ENCODE measurements around the gene CELSR1. TPM values are rescaled to one million over a fixed set of nuclear protein-coding genes. Genes with fewer than 3 reads are reported as not detected.
A peak's percentile ranks its signal among the peaks of the same experiment; 100 is the strongest.

Gene CELSR1
- total RNA-seq, 2 experiments from 2014 or later = 0.31 to 0.33 TPM

DNA sequence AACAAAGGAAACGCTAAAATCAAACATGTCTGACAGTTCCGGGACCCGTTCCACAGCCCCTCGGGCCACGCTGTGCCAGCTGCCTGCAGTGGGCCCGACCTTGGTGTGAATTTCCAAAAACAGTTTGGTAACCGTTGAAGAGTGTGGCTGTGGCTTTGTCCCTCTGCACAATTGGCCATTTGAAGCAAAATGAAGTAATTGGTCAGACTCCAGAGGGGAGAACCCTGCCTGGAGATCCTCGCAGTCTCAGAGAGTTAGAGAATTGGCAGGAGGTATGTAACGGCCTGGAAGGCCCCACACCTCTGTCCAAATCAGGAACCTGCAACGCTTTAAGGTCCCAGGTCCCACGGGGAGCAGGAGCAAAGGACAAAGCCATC lies 175.6 kb downstream of the CELSR1 start:
- Mint-ChIP-seq H3K4me1 (peaks cover 1% of the 10 kb centered on the region), H3K27ac (no peak overlapping the region), H3K9me3 (no peaks in the 10 kb centered on the region), H3K27me3 (peaks cover 3% of the 10 kb centered on the region), H3K36me3 (no peaks in the 10 kb centered on the region), H3K4me3 (no peak overlapping the region)
- POLR2A ChIA-PET = no interaction called here
- DNase-seq (no peak), ATAC-seq (ENCODE audit: low read depth) (no peak)

DNA sequence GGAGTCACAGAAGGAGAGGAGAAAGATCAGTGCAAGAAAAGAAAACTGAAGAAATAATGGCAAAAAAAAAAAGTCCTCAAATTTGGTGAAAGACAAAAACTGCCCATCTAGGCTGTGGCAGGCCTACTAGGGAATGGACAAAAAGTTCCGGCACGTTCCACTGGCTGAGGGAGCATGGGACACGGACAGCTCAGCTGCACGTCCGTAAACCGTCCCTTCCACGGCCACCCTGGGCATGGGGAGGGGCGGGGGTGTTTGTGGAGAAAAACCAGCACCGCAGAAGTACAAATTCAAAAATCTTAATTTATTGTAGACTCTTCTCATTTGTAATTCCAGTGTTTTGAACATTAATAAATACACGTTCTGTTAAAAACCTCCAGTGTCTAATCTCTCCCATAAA lies 176.5 kb downstream of the CELSR1 start:
- peaks cover 3% of the 10 kb centered on the region for H3K27me3 Mint-ChIP-seq
- no peak overlapping the region for H3K4me3 Mint-ChIP-seq
- DNase-seq = no peak
- POLR2A ChIA-PET = no interaction called here
- ATAC-seq (ENCODE audit: low read depth) = no peak
- H3K4me1 Mint-ChIP-seq = peaks cover 1% of the 10 kb centered on the region
- no peaks in the 10 kb centered on the region for H3K36me3 Mint-ChIP-seq
- H3K27ac Mint-ChIP-seq = no peak overlapping the region
- H3K9me3 Mint-ChIP-seq = no peaks in the 10 kb centered on the region

- DNase-seq = no peak
- no peak for ATAC-seq (ENCODE audit: low read depth)
- POLR2A ChIA-PET = no interaction called here
- H3K4me3 Mint-ChIP-seq = no peak overlapping the region
- H3K36me3 Mint-ChIP-seq = peaks cover 3% of the 10 kb centered on the region
- H3K27ac Mint-ChIP-seq = no peak overlapping the region
- H3K27me3 Mint-ChIP-seq = peaks cover 3% of the 10 kb centered on the region
- peaks cover 1% of the 10 kb centered on the region for H3K4me1 Mint-ChIP-seq
- no peaks in the 10 kb centered on the region for H3K9me3 Mint-ChIP-seq
These were observed 177.3 kb downstream of the CELSR1 start for GRCh38 chr22:46360097-46360496.

- DNase-seq (no peak), ATAC-seq (ENCODE audit: low read depth) (no peak)
- peaks cover 1% of the 10 kb centered on the region for H3K4me1 Mint-ChIP-seq
- H3K36me3 Mint-ChIP-seq = peaks cover 3% of the 10 kb centered on the region
- peaks cover 3% of the 10 kb centered on the region for H3K27me3 Mint-ChIP-seq
- H3K27ac Mint-ChIP-seq = no peak overlapping the region
- no peaks in the 10 kb centered on the region for H3K9me3 Mint-ChIP-seq
- POLR2A ChIA-PET = no interaction called here
- H3K4me3 Mint-ChIP-seq = no peak overlapping the region
These were observed 178.1 kb downstream of the CELSR1 start for GRCh38 chr22:46359362-46359761.

DNA sequence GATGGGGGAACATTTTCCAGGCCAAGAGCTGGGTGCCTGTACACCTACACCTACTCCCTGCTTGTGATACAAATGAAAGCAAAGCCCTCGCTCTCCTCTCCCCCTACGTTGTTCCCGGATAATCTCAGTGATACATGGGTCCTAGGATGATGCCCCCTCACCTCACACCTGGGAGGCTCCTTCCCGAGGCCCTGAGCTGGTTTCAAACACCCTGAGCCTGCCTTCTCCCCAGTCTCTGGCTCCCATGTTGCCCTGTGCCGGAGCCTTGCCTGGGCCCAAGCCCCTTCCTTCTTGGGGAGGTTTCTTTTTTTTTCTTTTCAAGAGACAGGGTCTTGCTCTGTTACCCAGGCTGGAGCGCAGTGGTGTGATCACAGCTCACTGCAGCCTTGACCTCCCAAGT lies 178.7 kb downstream of the CELSR1 start:
- H3K27ac Mint-ChIP-seq = no peak overlapping the region
- POLR2A ChIA-PET = no interaction called here
- no peak for DNase-seq
- H3K9me3 Mint-ChIP-seq = no peaks in the 10 kb centered on the region
- H3K4me1 Mint-ChIP-seq = peaks cover 1% of the 10 kb centered on the region
- ATAC-seq (ENCODE audit: low read depth) = no peak
- no peak overlapping the region for H3K4me3 Mint-ChIP-seq
- H3K27me3 Mint-ChIP-seq = peaks cover 3% of the 10 kb centered on the region
- peaks cover 3% of the 10 kb centered on the region for H3K36me3 Mint-ChIP-seq

DNA sequence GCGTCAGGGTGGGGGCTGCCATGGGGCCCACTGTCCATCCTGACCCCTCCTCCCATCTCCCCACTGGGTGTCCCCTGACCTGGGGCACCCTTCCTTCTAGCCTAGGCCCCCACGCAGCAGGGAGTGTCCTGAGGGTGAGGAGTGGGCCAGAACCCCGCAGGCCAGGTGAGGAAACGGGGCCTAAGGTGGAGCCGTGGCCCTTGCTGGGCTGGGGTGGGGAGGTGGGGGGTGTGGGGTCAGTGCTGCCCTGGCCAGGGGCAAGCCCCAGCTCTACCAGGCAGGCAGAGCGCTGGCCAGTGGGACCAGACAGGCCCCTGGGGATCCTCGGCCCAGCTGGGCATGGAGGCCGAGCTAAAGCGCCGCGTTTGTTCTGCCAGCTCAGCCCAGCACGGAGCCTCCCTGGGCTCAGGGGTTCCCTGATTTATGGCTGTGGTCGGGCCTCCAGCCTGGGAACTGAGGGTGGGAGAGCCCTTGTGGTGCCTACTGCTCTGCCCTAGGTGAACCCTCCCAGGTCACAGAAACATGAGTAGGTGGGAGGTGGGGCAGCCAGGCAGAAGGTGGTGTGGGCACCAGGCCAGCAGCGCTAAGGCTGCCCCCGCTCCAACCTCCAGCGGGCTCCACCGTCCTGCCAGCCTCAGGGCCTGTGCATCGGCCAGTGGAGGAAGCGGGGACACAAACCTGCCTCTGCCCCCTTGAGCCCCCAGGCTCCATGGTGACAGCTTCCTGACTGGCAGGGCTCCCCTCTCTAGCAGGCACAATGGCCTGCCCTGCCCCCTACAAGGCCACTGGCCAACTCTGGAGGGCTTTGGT lies 179.5 kb downstream of the CELSR1 start:
- DNase-seq = no peak
- H3K4me3 Mint-ChIP-seq = no peak overlapping the region
- H3K9me3 Mint-ChIP-seq = no peaks in the 10 kb centered on the region
- peaks cover 1% of the 10 kb centered on the region for H3K4me1 Mint-ChIP-seq
- peaks cover 5% of the 10 kb centered on the region for H3K36me3 Mint-ChIP-seq
- POLR2A ChIA-PET = no interaction called here
- H3K27me3 Mint-ChIP-seq = peaks cover 3% of the 10 kb centered on the region
- no peak overlapping the region for H3K27ac Mint-ChIP-seq
- no peak for ATAC-seq (ENCODE audit: low read depth)

- POLR2A ChIA-PET = no interaction called here
- Mint-ChIP-seq H3K4me1 (no peaks in the 10 kb centered on the region), H3K9me3 (no peaks in the 10 kb centered on the region), H3K4me3 (no peak overlapping the region), H3K36me3 (peaks cover 5% of the 10 kb centered on the region), H3K27me3 (peaks cover 2% of the 10 kb centered on the region), H3K27ac (no peak overlapping the region)
- ATAC-seq (ENCODE audit: low read depth) = no peak
- no peak for DNase-seq
These were observed 180.6 kb downstream of the CELSR1 start for GRCh38 chr22:46356496-46357480.

DNA sequence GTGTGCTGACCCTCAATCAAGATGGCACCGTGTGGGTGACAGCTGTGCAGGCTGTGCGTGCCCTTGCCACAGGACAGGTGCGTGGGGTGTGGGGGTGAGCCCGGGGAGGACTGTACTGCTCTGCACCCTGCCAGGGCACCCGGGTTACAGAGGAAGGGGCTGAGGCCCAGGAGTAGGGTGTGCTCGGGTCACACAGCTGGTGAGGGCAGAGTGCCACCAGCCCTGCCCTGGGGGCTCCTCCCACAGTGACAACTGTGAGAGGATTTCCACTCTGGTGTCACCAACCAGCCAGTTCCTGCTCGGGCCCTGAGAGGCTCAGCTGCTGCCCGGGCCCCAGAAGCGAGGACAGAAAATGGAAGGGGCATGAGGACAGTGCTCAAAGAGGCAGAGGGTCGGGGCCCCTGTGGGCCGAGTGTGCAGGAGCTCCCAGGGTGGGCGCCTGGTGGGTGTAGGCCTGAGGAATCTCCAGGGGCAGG lies 181.4 kb downstream of the CELSR1 start:
- POLR2A ChIA-PET = interaction anchor here (0.5 kb wide), 1 partner anchor 56 kb away, joined by 3 read pairs; no protein-coding TSS in a partner anchor
- Mint-ChIP-seq H3K27ac (no peak overlapping the region), H3K9me3 (no peaks in the 10 kb centered on the region), H3K27me3 (no peaks in the 10 kb centered on the region), H3K36me3 (peaks cover 6% of the 10 kb centered on the region), H3K4me1 (no peaks in the 10 kb centered on the region), H3K4me3 (no peak overlapping the region)
- no peak for DNase-seq
- ATAC-seq (ENCODE audit: low read depth) = no peak

- POLR2A ChIA-PET = interaction anchor here (0.5 kb wide), 1 partner anchor 56 kb away, joined by 3 read pairs; no protein-coding TSS in a partner anchor
- no peaks in the 10 kb centered on the region for H3K4me1 Mint-ChIP-seq
- ATAC-seq (ENCODE audit: low read depth) = peak; percentile 50
- DNase-seq = peak; percentile 74
- peaks cover 11% of the 10 kb centered on the region for H3K36me3 Mint-ChIP-seq
- no peak overlapping the region for H3K4me3 Mint-ChIP-seq
- no peak overlapping the region for H3K27ac Mint-ChIP-seq
- H3K27me3 Mint-ChIP-seq = no peaks in the 10 kb centered on the region
- H3K9me3 Mint-ChIP-seq = no peaks in the 10 kb centered on the region
These were observed 181.9 kb downstream of the CELSR1 start for GRCh38 chr22:46355369-46355995.

DNA sequence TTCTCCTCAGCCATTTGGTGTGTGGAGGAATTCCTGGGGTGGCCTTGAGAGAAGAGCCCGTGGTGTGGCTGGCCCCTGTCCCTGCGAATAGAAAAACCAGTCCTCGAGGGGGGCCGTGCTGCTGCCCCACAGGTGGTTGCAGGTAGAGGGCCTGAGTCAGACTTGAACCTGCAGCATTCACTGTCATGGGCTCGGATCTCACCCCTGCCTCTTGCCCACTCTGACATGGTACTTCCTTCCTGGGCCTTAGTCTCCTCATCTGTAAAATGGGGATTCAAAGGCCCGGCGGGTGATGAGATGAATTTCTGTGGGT lies 182.5 kb downstream of the CELSR1 start:
- POLR2A ChIA-PET = no interaction called here
- no peak overlapping the region for H3K27ac Mint-ChIP-seq

GRCh38 chr22:46354176-46354992 lies 183.0 kb downstream of the CELSR1 start:
- no peaks in the 10 kb centered on the region for H3K27me3 Mint-ChIP-seq
- H3K9me3 Mint-ChIP-seq = no peaks in the 10 kb centered on the region
- ATAC-seq (ENCODE audit: low read depth) (no peak), DNase-seq (no peak)
- no peak overlapping the region for H3K27ac Mint-ChIP-seq
- POLR2A ChIA-PET = no interaction called here
- H3K36me3 Mint-ChIP-seq = peaks cover 15% of the 10 kb centered on the region
- no peaks in the 10 kb centered on the region for H3K4me1 Mint-ChIP-seq
- no peak overlapping the region for H3K4me3 Mint-ChIP-seq

More for the DNA sequence above, 182.5 kb downstream of the CELSR1 start:
- no peaks in the 10 kb centered on the region for H3K4me1 Mint-ChIP-seq
- ATAC-seq (ENCODE audit: low read depth) = no peak
- no peak overlapping the region for H3K4me3 Mint-ChIP-seq
- no peak for DNase-seq
- H3K36me3 Mint-ChIP-seq = peaks cover 14% of the 10 kb centered on the region
- H3K9me3 Mint-ChIP-seq = no peaks in the 10 kb centered on the region
- no peaks in the 10 kb centered on the region for H3K27me3 Mint-ChIP-seq

GRCh38 chr22:46353483-46354105 lies 183.8 kb downstream of the CELSR1 start:
- POLR2A ChIA-PET = no interaction called here
- DNase-seq (no peak), ATAC-seq (ENCODE audit: low read depth) (no peak)
- peaks cover 15% of the 10 kb centered on the region for H3K36me3 Mint-ChIP-seq
- no peaks in the 10 kb centered on the region for H3K27me3 Mint-ChIP-seq
- H3K9me3 Mint-ChIP-seq = no peaks in the 10 kb centered on the region
- no peak overlapping the region for H3K4me3 Mint-ChIP-seq
- H3K27ac Mint-ChIP-seq = no peak overlapping the region
- H3K4me1 Mint-ChIP-seq = no peaks in the 10 kb centered on the region

Measured in activated naive CD8-positive, alpha-beta T cell treated with anti-CD3 and anti-CD28 coated beads, Interleukin-2, amount 10 ng/mL, durations not matched to agents 7 days and 5 days (primary cell).